Measurements from ENCODE around the gene SPATA6L. TPM values are rescaled to one million over a fixed set of nuclear protein-coding genes. Genes with fewer than 3 reads are reported as not detected.

SPATA6L gene
- total RNA-seq, 1 experiment from 2014 or later, result 0.57 TPM

DNA sequence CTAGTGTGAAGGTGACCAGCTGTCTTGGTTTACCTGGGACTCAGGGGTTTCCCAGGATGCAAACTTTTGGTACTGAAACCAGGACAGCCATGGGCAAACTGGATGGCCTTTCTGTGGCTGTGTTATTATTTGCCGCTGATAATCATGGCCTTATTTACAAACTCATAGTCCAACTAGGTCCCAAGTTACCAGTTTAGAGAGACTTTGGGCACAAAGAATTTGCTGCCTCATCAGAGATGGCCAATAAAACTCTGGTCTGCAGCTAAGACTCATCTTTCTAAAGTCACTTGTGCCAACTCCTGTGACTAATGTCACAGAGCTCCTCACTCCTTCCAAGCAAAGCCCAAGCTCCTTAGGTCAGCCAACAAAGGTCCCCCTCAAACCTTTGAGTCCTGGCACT is 51.7 kb downstream of the SPATA6L start:
- intact Hi-C loops (cut with micrococcal nuclease), result no loop called here
- Histone ChIP-seq H2AFZ (ENCODE audit: low read depth, low read length, poor library complexity, severe bottlenecking) (no peak overlapping the region), H3K9me3 (ENCODE audit: control insufficient read depth in 1 of 2, insufficient read depth in 1 of 2, low read depth in 1 of 2, low read length in 2 of 2) (no peaks in the 10 kb centered on the region), H3K4me1 (ENCODE audit: control insufficient read depth in 1 of 2, insufficient read depth in 2 of 2, low read length in 2 of 2) (peaks cover 0 to 2% of the 10 kb centered on the region in 2 experiments; a peak in 1 of 4 replicates), H3K4me2 (ENCODE audit: low read length) (no peak overlapping the region), H3K9me2 (ENCODE audit: insufficient read depth) (no peaks in the 10 kb centered on the region), H3K79me2 (ENCODE audit: insufficient read depth, low read length) (no peaks in the 10 kb centered on the region), H3K9ac (ENCODE audit: low read length) (no peak overlapping the region), H3K27ac (ENCODE audit: low read depth, low read length) (no peak overlapping the region), H3K36me3 (ENCODE audit: control insufficient read depth in 1 of 2, insufficient read depth in 2 of 2, low read length in 2 of 2) (no peaks in the 10 kb centered on the region), H3K4me3 (replicated peaks in 1 of 2; ENCODE audit: low read depth in 1 of 2, low read length in 2 of 2) (no peak overlapping the region), H4K20me1 (ENCODE audit: insufficient read depth) (no peaks in the 10 kb centered on the region), H3K27me3 (ENCODE audit: insufficient read depth, low read length) (no peaks in the 10 kb centered on the region)
- no TSS peak for BruUV-seq (replicated peaks)
- TF ChIP-seq, protein P1, sequence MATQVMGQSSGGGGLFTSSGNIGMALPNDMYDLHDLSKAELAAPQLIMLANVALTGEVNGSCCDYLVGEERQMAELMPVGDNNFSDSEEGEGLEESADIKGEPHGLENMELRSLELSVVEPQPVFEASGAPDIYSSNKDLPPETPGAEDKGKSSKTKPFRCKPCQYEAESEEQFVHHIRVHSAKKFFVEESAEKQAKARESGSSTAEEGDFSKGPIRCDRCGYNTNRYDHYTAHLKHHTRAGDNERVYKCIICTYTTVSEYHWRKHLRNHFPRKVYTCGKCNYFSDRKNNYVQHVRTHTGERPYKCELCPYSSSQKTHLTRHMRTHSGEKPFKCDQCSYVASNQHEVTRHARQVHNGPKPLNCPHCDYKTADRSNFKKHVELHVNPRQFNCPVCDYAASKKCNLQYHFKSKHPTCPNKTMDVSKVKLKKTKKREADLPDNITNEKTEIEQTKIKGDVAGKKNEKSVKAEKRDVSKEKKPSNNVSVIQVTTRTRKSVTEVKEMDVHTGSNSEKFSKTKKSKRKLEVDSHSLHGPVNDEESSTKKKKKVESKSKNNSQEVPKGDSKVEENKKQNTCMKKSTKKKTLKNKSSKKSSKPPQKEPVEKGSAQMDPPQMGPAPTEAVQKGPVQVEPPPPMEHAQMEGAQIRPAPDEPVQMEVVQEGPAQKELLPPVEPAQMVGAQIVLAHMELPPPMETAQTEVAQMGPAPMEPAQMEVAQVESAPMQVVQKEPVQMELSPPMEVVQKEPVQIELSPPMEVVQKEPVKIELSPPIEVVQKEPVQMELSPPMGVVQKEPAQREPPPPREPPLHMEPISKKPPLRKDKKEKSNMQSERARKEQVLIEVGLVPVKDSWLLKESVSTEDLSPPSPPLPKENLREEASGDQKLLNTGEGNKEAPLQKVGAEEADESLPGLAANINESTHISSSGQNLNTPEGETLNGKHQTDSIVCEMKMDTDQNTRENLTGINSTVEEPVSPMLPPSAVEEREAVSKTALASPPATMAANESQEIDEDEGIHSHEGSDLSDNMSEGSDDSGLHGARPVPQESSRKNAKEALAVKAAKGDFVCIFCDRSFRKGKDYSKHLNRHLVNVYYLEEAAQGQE (IDR thresholded peaks at IDR 0.05; ENCODE audit: low read depth), result no peak
- TF ChIP-seq EGR1 (IDR thresholded peaks at IDR 0.05; ENCODE audit: low read depth) (no peak), ELF1 (IDR thresholded peaks at IDR 0.05; ENCODE audit: borderline replicate concordance, low read depth) (no peak), RAD21 (IDR thresholded peaks at IDR 0.05; ENCODE audit: low read depth) (no peak), SP1 (IDR thresholded peaks at IDR 0.05; ENCODE audit: low read depth) (no peak), FOSL1 (IDR thresholded peaks at IDR 0.05; ENCODE audit: low read depth) (no peak), CEBPB (IDR thresholded peaks at IDR 0.05; ENCODE audit: low read depth) (no peak), POLR2AphosphoS5 (IDR thresholded peaks at IDR 0.05; ENCODE audit: low read depth, low read length) (no peak), YY1 (IDR thresholded peaks at IDR 0.05; ENCODE audit: extremely low read depth, insufficient replicate concordance, low read depth, low read length) (no peak), SRF (IDR thresholded peaks at IDR 0.05; ENCODE audit: low read depth) (no peak), TCF7L2 (IDR thresholded peaks at IDR 0.05; ENCODE audit: borderline replicate concordance, extremely low read depth, insufficient read depth, insufficient read length) (no peak), POLR2A (IDR thresholded peaks at IDR 0.05; ENCODE audit: borderline replicate concordance, extremely low read depth, insufficient read depth, insufficient read length) (no peak)
- TF ChIP-seq, protein P2, sequence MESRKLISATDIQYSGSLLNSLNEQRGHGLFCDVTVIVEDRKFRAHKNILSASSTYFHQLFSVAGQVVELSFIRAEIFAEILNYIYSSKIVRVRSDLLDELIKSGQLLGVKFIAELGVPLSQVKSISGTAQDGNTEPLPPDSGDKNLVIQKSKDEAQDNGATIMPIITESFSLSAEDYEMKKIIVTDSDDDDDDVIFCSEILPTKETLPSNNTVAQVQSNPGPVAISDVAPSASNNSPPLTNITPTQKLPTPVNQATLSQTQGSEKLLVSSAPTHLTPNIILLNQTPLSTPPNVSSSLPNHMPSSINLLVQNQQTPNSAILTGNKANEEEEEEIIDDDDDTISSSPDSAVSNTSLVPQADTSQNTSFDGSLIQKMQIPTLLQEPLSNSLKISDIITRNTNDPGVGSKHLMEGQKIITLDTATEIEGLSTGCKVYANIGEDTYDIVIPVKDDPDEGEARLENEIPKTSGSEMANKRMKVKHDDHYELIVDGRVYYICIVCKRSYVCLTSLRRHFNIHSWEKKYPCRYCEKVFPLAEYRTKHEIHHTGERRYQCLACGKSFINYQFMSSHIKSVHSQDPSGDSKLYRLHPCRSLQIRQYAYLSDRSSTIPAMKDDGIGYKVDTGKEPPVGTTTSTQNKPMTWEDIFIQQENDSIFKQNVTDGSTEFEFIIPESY (IDR thresholded peaks at IDR 0.05; ENCODE audit: extremely low read depth, insufficient replicate concordance, low read length), result no peak
- TF ChIP-seq, protein P3, sequence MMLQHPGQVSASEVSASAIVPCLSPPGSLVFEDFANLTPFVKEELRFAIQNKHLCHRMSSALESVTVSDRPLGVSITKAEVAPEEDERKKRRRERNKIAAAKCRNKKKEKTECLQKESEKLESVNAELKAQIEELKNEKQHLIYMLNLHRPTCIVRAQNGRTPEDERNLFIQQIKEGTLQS (IDR thresholded peaks at IDR 0.05), result no peak
- TF ChIP-seq, protein P4, sequence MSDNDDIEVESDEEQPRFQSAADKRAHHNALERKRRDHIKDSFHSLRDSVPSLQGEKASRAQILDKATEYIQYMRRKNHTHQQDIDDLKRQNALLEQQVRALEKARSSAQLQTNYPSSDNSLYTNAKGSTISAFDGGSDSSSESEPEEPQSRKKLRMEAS (IDR thresholded peaks at IDR 0.05), result no peak
- TF ChIP-seq, protein P5, sequence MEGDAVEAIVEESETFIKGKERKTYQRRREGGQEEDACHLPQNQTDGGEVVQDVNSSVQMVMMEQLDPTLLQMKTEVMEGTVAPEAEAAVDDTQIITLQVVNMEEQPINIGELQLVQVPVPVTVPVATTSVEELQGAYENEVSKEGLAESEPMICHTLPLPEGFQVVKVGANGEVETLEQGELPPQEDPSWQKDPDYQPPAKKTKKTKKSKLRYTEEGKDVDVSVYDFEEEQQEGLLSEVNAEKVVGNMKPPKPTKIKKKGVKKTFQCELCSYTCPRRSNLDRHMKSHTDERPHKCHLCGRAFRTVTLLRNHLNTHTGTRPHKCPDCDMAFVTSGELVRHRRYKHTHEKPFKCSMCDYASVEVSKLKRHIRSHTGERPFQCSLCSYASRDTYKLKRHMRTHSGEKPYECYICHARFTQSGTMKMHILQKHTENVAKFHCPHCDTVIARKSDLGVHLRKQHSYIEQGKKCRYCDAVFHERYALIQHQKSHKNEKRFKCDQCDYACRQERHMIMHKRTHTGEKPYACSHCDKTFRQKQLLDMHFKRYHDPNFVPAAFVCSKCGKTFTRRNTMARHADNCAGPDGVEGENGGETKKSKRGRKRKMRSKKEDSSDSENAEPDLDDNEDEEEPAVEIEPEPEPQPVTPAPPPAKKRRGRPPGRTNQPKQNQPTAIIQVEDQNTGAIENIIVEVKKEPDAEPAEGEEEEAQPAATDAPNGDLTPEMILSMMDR (IDR thresholded peaks at IDR 0.05 in 2 of 3, conservative IDR thresholded peaks at IDR 0.05 in 1 of 3; ENCODE audit: borderline replicate concordance in 1 of 3, insufficient read depth in 1 of 3, low read depth in 2 of 3, low read length in 2 of 3), result no peak
- POLR2A ChIA-PET, result no interaction called here
- RAD21 ChIA-PET (ENCODE audit: low non-redundant PET in 1 of 2, low total read pairs in 2 of 2, uncharacterized antibody in 2 of 2, unreplicated experiment in 2 of 2), result no interaction called here
- no peak for ATAC-seq
- CTCF ChIA-PET, result interaction anchor here (2.6 kb wide), 1 partner anchor 10 kb away, joined by 7 read pairs; no protein-coding TSS in a partner anchor
- DNase-seq (ENCODE audit: low read depth, low spot score), result no peak

All from HCT116 (cell line).